GM21515 (cell line): ENCODE measurements around the gene MASP2.
"Not testable (repeated sequence)": the region's sequence is repeated elsewhere in the genome, so short reads cannot be mapped to it uniquely, and the experiment has no call there.

Experiments
- ATAC-seq: cut with Tn5 transposase; IDR thresholded peaks from one replicate; pipeline ENCODE4 v1.9.1; 2021; ENCODE audit not compliant: unreplicated experiment

Gene MASP2

DNA sequence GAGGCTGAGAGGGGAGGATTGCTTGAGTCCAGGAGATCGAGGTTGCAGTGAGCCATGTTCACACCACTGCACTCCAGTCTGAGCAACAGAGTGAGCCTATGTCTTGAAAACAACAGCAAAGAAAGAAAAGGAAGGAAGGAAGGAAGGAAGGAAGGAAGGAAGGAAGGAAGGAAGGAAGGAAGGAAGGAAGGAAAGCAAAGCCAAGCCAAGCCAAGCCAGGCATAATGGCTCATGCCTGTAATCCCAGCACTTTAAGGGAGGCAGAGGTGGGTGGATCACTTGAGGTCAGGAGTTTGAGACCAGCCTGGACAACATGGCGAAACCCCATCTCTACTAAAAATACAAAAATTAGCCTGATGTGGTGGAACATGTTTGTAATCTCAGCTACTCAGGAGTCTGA, 55.0 kb downstream of the MASP2 start:
- not testable (repeated sequence) for ATAC-seq

DNA sequence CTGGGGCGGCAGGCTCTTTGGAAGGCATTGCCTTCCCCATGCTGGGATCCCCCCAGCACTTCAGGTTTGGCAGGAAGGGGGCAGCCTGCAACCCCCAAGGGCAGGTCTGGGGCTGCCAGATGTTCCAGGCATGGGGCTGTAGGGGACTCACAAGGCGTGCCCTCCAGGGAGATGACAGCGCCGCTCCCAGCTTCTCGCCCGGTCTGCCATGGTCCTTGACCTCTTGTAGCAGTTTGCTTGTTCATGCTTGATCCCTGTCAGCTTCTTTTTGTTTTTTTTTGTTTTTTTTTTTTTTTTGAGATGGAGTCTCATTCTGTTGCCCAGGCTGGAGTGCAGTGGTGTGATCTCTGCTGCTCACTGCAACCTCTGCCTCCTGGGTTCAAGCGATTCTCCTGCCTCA, 56.2 kb downstream of the MASP2 start:
- no peak for ATAC-seq

DNA sequence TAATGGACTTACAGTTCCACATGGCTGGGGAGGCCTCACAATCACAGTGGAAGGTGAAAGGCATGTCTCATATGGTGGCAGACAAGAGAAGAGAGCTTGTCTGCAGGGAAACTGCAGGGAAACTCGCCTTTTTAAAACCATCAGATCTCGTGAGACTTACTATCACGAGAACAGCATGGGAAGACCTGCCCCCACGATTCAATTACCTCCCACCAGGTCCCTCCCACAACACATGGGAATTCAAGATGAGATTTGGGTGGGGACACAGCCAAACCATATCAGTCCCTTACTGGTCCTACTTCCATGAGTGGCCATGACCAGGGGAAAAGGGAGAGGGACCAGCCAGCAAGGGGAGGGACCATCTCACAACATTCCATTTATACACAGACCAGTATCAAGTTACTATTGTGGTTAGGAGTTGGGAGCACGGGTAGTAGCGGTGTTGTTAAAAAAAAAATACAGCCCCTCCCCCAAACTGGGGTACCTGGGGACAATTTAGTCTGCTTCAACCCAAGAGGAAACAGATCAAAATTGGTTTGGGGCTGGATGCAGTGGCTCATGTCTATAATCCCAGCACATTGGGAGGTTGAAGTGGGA, 57.0 kb downstream of the MASP2 start:
- not testable (repeated sequence) for ATAC-seq

DNA sequence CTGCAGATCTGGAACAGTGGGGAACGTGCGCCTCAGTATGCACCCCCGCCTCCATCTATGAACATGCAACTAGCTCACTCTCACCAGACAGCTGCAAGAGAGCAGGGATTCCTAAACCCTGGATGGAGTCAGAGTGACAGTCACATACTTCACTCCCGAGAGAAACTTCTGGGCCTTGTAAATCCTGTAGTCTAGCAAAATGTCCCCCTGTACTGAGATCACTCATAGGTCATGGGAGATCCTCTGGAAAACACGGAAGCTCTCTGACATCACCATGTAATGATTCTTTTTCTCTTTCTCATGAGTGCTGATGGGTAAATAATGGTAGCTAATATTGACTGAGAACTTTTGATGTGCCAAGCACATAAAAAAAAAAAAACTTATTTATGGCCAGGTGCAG, 57.9 kb downstream of the MASP2 start:
- no peak for ATAC-seq

DNA sequence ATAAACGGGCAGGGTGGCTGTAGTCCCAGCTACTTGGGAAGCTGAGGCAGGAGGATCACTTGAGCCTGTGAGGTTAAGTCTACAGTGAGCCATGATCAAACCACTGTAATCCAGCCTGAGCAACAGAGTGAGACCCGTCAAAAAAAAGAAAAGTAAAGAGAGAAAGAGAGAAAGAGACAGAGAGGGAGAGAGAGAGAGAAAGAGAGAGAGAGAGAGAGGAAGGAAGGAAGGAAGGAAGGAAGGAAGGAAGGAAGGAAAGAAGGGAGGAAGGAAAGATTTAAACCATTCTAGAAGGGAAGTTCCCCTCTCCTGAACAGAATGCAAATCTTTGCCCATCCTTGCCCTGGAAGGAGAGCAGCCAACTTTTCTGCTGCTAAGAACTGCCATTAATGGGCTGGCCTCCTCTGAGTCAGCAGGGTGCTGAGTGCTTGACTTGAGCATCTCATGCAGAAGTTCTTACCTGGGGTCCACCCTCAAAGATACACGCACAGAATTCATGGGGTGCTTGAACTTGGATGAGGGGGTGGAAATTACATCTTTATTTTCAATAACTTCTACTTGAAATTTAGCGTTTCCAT, 59.1 kb downstream of the MASP2 start:
- no peak for ATAC-seq

DNA sequence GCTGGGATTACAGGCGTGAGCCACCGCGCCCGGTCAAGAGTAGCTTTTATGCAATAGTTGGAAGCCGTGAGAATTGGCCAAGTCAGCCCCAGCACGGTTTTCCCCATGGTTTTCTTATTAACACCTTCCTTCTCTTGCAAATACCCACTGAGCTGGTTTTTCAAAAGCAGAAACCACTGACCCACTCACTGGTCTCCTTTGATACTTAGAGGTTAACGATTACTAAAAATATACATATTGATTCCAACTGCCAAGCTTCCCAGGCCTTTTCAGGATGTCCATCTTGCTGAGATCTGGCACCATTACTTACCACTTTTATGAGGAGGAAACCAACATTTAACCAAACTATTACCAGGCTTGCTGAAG, 60.5 kb downstream of the MASP2 start:
- ATAC-seq = no peak

DNA sequence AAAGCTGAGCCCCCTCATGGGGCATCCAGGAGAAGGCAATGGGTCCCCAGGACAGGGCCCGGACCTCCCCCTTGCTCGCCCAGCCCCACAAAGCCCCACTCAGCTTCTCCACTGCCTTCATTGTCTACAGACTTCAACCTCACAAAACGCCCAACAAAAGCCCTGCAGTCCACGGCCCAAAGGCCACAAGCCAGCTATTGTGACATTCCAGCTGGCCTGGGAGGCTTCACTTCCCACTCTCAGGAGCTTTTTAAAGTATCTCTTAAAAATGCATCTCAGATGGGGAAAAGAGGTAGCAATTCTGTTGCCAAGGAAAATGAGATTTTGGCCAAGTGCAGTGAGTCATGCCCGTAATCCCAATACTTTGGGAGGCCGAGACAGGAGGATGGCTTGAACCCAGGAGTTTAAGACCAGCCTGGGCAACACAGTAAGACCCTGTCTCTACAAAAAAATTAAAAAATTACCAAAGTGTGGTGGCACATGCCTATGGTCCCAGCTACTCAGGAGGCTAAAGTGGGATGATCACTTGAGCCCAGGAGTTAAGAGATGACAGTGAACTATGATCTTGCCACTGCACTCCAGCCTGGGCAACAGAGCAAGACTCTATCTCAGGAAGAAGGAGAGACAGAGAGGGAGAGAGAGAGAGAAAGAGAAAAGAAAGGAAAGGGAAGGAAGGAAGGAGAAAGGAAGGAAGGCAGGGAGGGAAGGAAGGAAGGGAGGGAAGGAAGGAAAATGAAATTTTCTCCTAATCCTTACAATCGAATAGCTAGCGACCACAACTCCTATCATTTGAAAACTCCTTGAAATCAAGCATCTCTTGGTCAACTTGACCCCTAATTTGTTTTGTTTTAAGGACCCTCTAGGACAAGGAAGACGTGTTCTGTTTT, 66.0 kb downstream of the MASP2 start:
- ATAC-seq = no peak

DNA sequence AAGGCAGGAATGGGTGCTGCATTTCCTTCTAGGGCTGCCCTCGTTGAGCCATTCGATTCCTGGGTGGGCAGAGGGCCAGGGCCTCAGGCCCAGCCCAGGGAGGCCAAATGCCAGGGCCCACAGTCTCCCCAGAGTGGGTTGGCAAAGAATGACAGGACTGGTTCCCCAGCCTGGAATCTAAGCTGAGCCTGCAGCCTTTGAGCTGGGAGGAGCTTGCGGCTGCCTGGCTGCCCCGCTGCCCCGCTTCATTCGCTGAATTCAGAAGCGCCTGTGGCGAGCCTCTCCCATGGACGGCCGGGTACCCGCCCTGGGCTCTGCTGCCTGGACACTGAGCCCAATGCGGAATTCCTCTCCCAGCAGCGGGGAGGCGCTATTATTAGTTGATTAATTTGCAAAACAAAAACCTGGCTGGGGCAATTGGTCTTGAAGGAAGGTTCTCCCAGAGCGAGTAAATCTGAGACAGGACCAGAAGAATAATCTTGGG, 66.9 kb downstream of the MASP2 start:
- no peak for ATAC-seq

DNA sequence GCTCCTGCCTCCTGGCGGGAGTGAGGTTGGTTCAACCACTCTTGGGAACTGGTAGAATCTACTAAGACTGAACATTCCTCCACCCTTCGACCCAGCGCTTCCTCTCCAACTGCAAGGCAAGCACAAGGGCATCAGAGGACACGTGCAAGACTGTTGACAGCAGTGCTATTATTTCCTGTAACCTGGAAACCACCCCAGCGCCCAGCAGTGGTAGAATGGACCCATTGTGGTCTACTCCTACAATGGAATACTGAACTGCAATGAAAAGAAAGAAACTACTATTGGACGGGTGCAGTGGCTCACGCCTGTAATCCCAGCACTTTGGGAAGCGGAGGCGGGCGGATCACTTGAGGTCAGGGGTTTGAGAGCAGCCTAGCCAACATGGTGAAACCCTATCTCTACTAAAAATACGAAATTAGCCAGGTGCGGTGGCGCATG, 67.5 kb downstream of the MASP2 start:
- no peak for ATAC-seq

DNA sequence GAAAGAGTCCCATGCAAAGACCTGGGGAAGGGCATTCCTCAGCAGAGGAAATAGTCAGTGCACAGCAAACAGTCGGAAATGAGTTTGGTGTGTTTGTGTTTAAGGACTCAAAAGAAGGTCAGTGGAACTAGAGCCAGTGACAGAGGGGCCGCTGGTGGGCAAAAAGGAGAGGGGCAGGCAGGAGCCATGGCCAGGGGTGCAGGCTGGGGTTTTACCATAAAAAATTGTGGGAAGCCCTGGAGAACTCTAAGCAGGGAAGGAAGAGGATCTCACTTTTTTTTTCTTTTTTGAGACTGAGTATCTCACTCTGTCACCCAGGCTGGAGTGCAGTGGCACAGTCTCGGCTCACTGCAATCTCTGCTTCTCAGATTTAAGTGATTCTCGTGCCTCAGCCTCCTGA, 68.3 kb downstream of the MASP2 start:
- ATAC-seq = no peak
